Astrocyte (in vitro differentiated cells and primary cell): ENCODE results near the gene FOXD1. TPM values are rescaled to one million over a fixed set of nuclear protein-coding genes. Genes with fewer than 3 reads are reported as not detected.
"Not testable (repeated sequence)": the region's sequence is repeated elsewhere in the genome, so short reads cannot be mapped to it uniquely, and the experiment has no call there.

Source experiments
- DNase-seq: peaks from one replicate; pipeline ENCODE4 v3.0.0-alpha.2; 2010; ENCODE audit warnings: low read depth
- FAIRE-seq: peaks from 2 replicates; lab custom pipeline; 2011; peaks lifted over from hg19 to GRCh38; lab: Jason Lieb, UNC
- H2AFZ ChIP-seq: 2 replicates; pipeline ENCODE4 v1.6.0; 2012; ENCODE audit warnings: low read depth, low read length, inconsistent platforms
- H3K27ac ChIP-seq: 2 replicates; pipeline ENCODE4 v1.5.1; 2011; ENCODE audit warnings: low read depth, low read length, inconsistent platforms
- H3K27me3 ChIP-seq: 2 replicates; pipeline ENCODE4 v1.6.0; 2011; ENCODE audit warnings: low read length, inconsistent platforms; ENCODE audit not compliant: insufficient read depth
- H3K36me3 ChIP-seq: 2 replicates; pipeline ENCODE4 v1.5.1; 2011; ENCODE audit warnings: low read length, inconsistent platforms; ENCODE audit not compliant: insufficient read depth
- H3K4me1 ChIP-seq: 2 replicates; pipeline ENCODE4 v1.5.1; 2011; ENCODE audit warnings: low read length, inconsistent platforms; ENCODE audit not compliant: insufficient read depth
- H3K4me2 ChIP-seq: 2 replicates; pipeline ENCODE4 v1.6.0; 2012; ENCODE audit warnings: low read length, inconsistent platforms
- H3K4me3 ChIP-seq: 2 replicates; pipeline ENCODE4 v1.5.1; 2011; ENCODE audit warnings: low read depth, mild to moderate bottlenecking, low read length, inconsistent platforms; ENCODE audit not compliant: insufficient read depth
- H3K79me2 ChIP-seq: 2 replicates; pipeline ENCODE4 v1.6.0; 2012; ENCODE audit warnings: mild to moderate bottlenecking, low read length, inconsistent platforms; ENCODE audit not compliant: insufficient read depth
- H3K9ac ChIP-seq: 2 replicates; pipeline ENCODE4 v1.6.0; 2012; ENCODE audit warnings: mild to moderate bottlenecking, low read length, inconsistent platforms
- H3K9me3 ChIP-seq: 2 replicates; pipeline ENCODE4 v1.5.1; 2012; ENCODE audit warnings: low read depth, mild to moderate bottlenecking, low read length, inconsistent platforms; ENCODE audit not compliant: insufficient read depth
- H4K20me1 ChIP-seq: 2 replicates; pipeline ENCODE4 v1.6.0; 2012; ENCODE audit warnings: low read length, inconsistent platforms; ENCODE audit not compliant: insufficient read depth
- H3K27ac Mint-ChIP-seq: one replicate; pipeline ENCODE4 v1.8.0; 2021; ENCODE audit warnings: mild to moderate bottlenecking, mixed read lengths; ENCODE audit not compliant: unreplicated experiment
- H3K27me3 Mint-ChIP-seq: one replicate; pipeline ENCODE4 v1.8.0; 2021; ENCODE audit warnings: low read depth, mixed read lengths; ENCODE audit not compliant: unreplicated experiment
- H3K36me3 Mint-ChIP-seq: one replicate; pipeline ENCODE4 v1.8.0; 2021; ENCODE audit warnings: low read depth, mixed read lengths; ENCODE audit not compliant: unreplicated experiment
- H3K4me1 Mint-ChIP-seq: one replicate; pipeline ENCODE4 v1.8.0; 2021; ENCODE audit warnings: low read depth, mixed read lengths; ENCODE audit not compliant: unreplicated experiment
- H3K4me3 Mint-ChIP-seq: one replicate; pipeline ENCODE4 v1.8.0; 2021; ENCODE audit warnings: mild to moderate bottlenecking, moderate library complexity, mixed read lengths; ENCODE audit not compliant: unreplicated experiment
- H3K9me3 Mint-ChIP-seq: one replicate; pipeline ENCODE4 v1.8.0; 2021; ENCODE audit warnings: mild to moderate bottlenecking, mixed read lengths; ENCODE audit not compliant: unreplicated experiment
- EZH2 ChIP-seq: IDR thresholded peaks from 2 replicates; pipeline ENCODE4 v1.6.1; 2012; ENCODE audit warnings: mild to moderate bottlenecking, low read length, inconsistent platforms; ENCODE audit not compliant: insufficient read depth
- total RNA-seq: library from RNA; stranded (reverse); gene quantifications from 2 replicates; pipeline ENCODE4 v1.2.1, GENCODE V29; 2021
- TF ChIP-seq, protein P1 (sequence below): IDR thresholded peaks from 2 replicates; pipeline ENCODE4 v1.5.1; 2011; ENCODE audit warnings: low read depth, mild to moderate bottlenecking, inconsistent platforms, low read length, moderate library complexity; ENCODE audit not compliant: insufficient read depth

The FOXD1 gene
- total RNA-seq, 1 donor from 2014 or later, result 16.9 TPM

DNA sequence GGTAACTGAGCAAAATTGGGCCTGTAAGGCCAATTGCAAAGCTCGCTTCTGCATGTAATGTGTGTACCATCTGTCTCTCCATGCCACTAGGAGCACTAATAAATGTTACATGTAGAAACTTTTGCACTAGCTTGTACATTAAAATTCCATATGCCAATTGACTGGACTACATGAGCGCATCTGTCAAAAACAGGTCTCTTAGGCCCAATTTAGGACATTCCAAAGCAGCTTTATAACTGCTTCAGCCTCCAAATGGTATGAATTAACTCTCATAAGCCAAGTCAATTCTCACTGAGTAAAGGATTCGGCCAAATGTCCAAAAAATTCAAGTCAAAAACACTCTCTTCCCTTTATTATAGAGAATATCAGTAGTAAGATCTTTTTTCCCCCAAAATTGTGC lies 23.5 kb upstream of the FOXD1 start:
- H3K4me3 ChIP-seq, result no peak overlapping the region
- H2AFZ ChIP-seq, result no peak overlapping the region
- H3K4me2 ChIP-seq, result no peak overlapping the region
- no peaks in the 10 kb centered on the region for H4K20me1 ChIP-seq
- FAIRE-seq (no peak), DNase-seq (no peak)
- H3K27ac Mint-ChIP-seq, result no peak overlapping the region
- no peaks in the 10 kb centered on the region for H3K9me3 Mint-ChIP-seq
- H3K4me1 Mint-ChIP-seq, result no peaks in the 10 kb centered on the region
- H3K36me3 Mint-ChIP-seq, result no peaks in the 10 kb centered on the region
- H3K27ac ChIP-seq, result no peak overlapping the region
- H3K79me2 ChIP-seq, result no peaks in the 10 kb centered on the region
- no peak overlapping the region for H3K4me3 Mint-ChIP-seq
- TF ChIP-seq, protein P1, sequence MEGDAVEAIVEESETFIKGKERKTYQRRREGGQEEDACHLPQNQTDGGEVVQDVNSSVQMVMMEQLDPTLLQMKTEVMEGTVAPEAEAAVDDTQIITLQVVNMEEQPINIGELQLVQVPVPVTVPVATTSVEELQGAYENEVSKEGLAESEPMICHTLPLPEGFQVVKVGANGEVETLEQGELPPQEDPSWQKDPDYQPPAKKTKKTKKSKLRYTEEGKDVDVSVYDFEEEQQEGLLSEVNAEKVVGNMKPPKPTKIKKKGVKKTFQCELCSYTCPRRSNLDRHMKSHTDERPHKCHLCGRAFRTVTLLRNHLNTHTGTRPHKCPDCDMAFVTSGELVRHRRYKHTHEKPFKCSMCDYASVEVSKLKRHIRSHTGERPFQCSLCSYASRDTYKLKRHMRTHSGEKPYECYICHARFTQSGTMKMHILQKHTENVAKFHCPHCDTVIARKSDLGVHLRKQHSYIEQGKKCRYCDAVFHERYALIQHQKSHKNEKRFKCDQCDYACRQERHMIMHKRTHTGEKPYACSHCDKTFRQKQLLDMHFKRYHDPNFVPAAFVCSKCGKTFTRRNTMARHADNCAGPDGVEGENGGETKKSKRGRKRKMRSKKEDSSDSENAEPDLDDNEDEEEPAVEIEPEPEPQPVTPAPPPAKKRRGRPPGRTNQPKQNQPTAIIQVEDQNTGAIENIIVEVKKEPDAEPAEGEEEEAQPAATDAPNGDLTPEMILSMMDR, result no peak
- TF ChIP-seq EZH2, result no peak
- no peaks in the 10 kb centered on the region for H3K9me3 ChIP-seq
- H3K27me3 ChIP-seq, result no peaks in the 10 kb centered on the region
- no peaks in the 10 kb centered on the region for H3K27me3 Mint-ChIP-seq
- H3K36me3 ChIP-seq, result no peaks in the 10 kb centered on the region
- H3K4me1 ChIP-seq, result no peaks in the 10 kb centered on the region
- no peak overlapping the region for H3K9ac ChIP-seq

DNA sequence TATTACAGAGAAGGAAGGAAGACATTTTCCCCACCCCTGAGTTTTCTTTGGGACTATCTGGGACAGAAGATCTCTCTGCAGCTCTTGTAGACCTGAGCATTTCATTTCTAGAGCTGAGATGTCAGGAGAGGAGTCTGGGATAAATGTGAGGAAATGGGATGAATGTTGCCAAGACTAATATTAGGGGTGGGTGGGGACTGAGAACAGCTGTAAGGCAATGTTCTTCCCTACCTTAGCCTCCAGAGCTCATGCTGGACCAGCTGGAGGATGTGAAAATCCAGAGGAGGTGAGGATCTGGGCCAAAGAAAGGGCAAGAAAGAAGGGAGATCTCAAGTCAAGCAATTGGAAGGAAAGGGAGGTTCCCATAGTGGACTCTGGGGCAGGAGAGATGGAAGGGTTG lies 23.1 kb upstream of the FOXD1 start:
- H3K9me3 Mint-ChIP-seq, result no peaks in the 10 kb centered on the region
- no peak overlapping the region for H3K27ac Mint-ChIP-seq
- H3K4me1 Mint-ChIP-seq, result no peaks in the 10 kb centered on the region
- no peak for FAIRE-seq
- Histone ChIP-seq H4K20me1 (no peaks in the 10 kb centered on the region), H3K4me3 (no peak overlapping the region), H3K4me2 (no peak overlapping the region), H3K27me3 (no peaks in the 10 kb centered on the region), H3K9me3 (no peaks in the 10 kb centered on the region), H3K27ac (no peak overlapping the region), H3K4me1 (no peaks in the 10 kb centered on the region), H2AFZ (no peak overlapping the region), H3K36me3 (no peaks in the 10 kb centered on the region), H3K9ac (no peak overlapping the region), H3K79me2 (no peaks in the 10 kb centered on the region)
- no peaks in the 10 kb centered on the region for H3K27me3 Mint-ChIP-seq
- DNase-seq, result no peak
- no peaks in the 10 kb centered on the region for H3K36me3 Mint-ChIP-seq
- H3K4me3 Mint-ChIP-seq, result no peak overlapping the region
- TF ChIP-seq EZH2, result no peak
- TF ChIP-seq, protein P1, result no peak

DNA sequence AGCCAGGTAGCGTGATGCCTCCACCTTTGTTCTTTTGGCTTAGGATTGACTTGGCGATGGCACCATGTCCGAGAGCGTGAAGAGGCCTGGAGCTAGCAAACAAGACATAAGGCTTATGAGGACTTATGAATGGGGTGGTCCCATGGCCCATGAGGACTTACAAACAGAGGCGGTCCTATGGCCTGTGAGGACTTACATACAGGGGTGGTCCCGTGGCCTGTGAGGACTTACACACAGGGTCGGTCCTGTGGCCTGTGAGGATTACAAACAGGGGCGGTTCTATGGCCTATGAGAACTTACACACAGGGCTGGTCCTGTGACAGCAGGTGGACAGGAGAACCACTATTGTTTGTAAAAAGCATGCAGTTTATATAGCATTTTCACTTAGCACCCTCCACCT lies 21.3 kb upstream of the FOXD1 start:
- Histone ChIP-seq H3K9ac (no peak overlapping the region), H3K4me2 (no peak overlapping the region), H2AFZ (no peak overlapping the region), H3K9me3 (no peaks in the 10 kb centered on the region), H3K4me1 (no peaks in the 10 kb centered on the region), H3K36me3 (no peaks in the 10 kb centered on the region), H3K27me3 (no peaks in the 10 kb centered on the region), H4K20me1 (no peaks in the 10 kb centered on the region), H3K27ac (no peak overlapping the region), H3K4me3 (no peak overlapping the region), H3K79me2 (no peaks in the 10 kb centered on the region)
- H3K27me3 Mint-ChIP-seq, result no peaks in the 10 kb centered on the region
- FAIRE-seq, result no peak
- TF ChIP-seq, protein P1, result no peak
- TF ChIP-seq EZH2, result no peak
- H3K36me3 Mint-ChIP-seq, result no peaks in the 10 kb centered on the region
- no peak for DNase-seq
- no peaks in the 10 kb centered on the region for H3K4me1 Mint-ChIP-seq
- H3K27ac Mint-ChIP-seq, result no peak overlapping the region
- H3K9me3 Mint-ChIP-seq, result no peaks in the 10 kb centered on the region
- no peak overlapping the region for H3K4me3 Mint-ChIP-seq

DNA sequence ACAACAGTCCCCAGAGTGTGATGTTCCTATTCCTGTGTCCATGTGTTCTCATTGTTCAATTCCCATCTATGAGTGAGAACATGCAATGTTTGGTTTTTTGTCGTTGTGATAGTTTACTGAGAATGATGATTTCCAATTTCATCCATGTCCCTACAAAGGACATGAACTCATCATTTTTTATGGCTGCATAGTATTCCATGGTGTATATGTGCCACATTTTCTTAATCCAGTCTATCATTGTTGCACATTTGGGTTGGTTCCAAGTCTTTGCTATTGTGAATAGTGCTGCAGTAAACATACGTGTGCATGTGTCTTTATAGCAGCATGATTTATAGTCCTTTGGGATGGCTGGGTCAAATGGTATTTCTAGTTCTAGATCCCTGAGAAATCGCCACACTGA lies 20.1 kb upstream of the FOXD1 start:
- H2AFZ ChIP-seq, H3K27ac Mint-ChIP-seq, DNase-seq, H3K36me3 ChIP-seq, H3K9me3 ChIP-seq, H3K27ac ChIP-seq, H3K4me1 ChIP-seq, H3K4me3 Mint-ChIP-seq, H3K27me3 ChIP-seq, FAIRE-seq, H3K27me3 Mint-ChIP-seq, H3K9ac ChIP-seq, H3K4me3 ChIP-seq, H3K36me3 Mint-ChIP-seq, H3K4me1 Mint-ChIP-seq, H3K4me2 ChIP-seq, H3K79me2 ChIP-seq, H3K9me3 Mint-ChIP-seq, H4K20me1 ChIP-seq: not testable (repeated sequence)
